Mesendoderm (in vitro differentiated cells): ENCODE measurements around the gene GCN1.

Source experiments
- DNase-seq: peaks from one replicate; pipeline ENCODE4 v3.0.0; 2013
- H2AK5ac ChIP-seq: 2 replicates; pipeline ENCODE4 v1.6.1; 2013; ENCODE audit warnings: low read length, inconsistent platforms
- H2BK120ac ChIP-seq: 2 replicates; pipeline ENCODE4 v1.6.1; 2013; ENCODE audit warnings: low read depth, mild to moderate bottlenecking, low read length, moderate library complexity, mixed read lengths
- H2BK15ac ChIP-seq: replicated peaks from 2 replicates; pipeline ENCODE4 v1.6.1; 2013; ENCODE audit warnings: low read depth, mild to moderate bottlenecking, moderate library complexity
- H2BK5ac ChIP-seq: 2 replicates; pipeline ENCODE4 v1.6.1; 2013; ENCODE audit warnings: low read length, inconsistent platforms
- H3K18ac ChIP-seq: 2 replicates; pipeline ENCODE4 v1.6.1; 2013; ENCODE audit warnings: mild to moderate bottlenecking, low read length, mixed read lengths
- H3K23ac ChIP-seq: one replicate; pipeline ENCODE4 v1.6.1; 2013; ENCODE audit warnings: low read length
- H3K27ac ChIP-seq: 2 replicates; pipeline ENCODE4 v1.5.1; 2013; ENCODE audit warnings: low read depth, mild to moderate bottlenecking, inconsistent platforms, low read length, moderate library complexity
- H3K27me3 ChIP-seq: 2 replicates; pipeline ENCODE4 v1.6.1; 2013; ENCODE audit warnings: low read length, control low read depth, mild to moderate bottlenecking, inconsistent platforms; ENCODE audit not compliant: insufficient read depth, poor library complexity
- H3K36me3 ChIP-seq: 2 replicates; pipeline ENCODE4 v1.6.1; 2013; ENCODE audit warnings: low read length, inconsistent platforms; ENCODE audit not compliant: control insufficient read depth, insufficient read depth
- H3K4ac ChIP-seq: one replicate; pipeline ENCODE4 v1.6.1; 2013; ENCODE audit warnings: low read depth, mild to moderate bottlenecking, low read length, moderate library complexity
- H3K4me1 ChIP-seq: 2 replicates; pipeline ENCODE4 v1.6.1; 2013; ENCODE audit warnings: low read depth, low read length, inconsistent platforms; ENCODE audit not compliant: control insufficient read depth
- H3K4me2 ChIP-seq: 2 replicates; pipeline ENCODE4 v1.6.1; 2013; ENCODE audit warnings: low read length
- H3K4me3 ChIP-seq: 2 replicates; pipeline ENCODE4 v1.5.1; 2013; ENCODE audit warnings: mild to moderate bottlenecking, low read length
- H3K56ac ChIP-seq: one replicate; pipeline ENCODE4 v1.6.1; 2013; ENCODE audit warnings: low read length
- H3K79me1 ChIP-seq: 2 replicates; pipeline ENCODE4 v1.6.1; 2013; ENCODE audit warnings: low read length, inconsistent platforms
- H3K79me2 ChIP-seq: 2 replicates; pipeline ENCODE4 v1.6.1; 2013; ENCODE audit warnings: mild to moderate bottlenecking, low read length; ENCODE audit not compliant: control insufficient read depth, insufficient read depth
- H3K9ac ChIP-seq: 2 replicates; pipeline ENCODE4 v1.6.1; 2013; ENCODE audit warnings: low read length, inconsistent platforms
- H4K5ac ChIP-seq: one replicate; pipeline ENCODE4 v1.6.1; 2013; ENCODE audit warnings: low read length
- H4K8ac ChIP-seq: one replicate; pipeline ENCODE4 v1.6.1; 2013; ENCODE audit warnings: low read depth, mild to moderate bottlenecking, control low read depth, low read length, moderate library complexity
- WGBS: extraction: QIAGEN DNeasy Blood & Tissue Kit; methylation state at CpG from one replicate; pipeline ENCODE4 v1.1.7; 2013; ENCODE audit warnings: low lambda C conversion rate, missing lambda C conversion rate; ENCODE audit not compliant: insufficient coverage; ENCODE audit errors: extremely low coverage; 5-methylcytosine and 5-hydroxymethylcytosine counted together

Gene GCN1

GRCh38 chr12:120221576-120221900 lies 27.0 kb upstream of the GCN1 start:
- no peak overlapping the region for H3K18ac ChIP-seq
- H4K8ac ChIP-seq = no peak overlapping the region
- no peak for DNase-seq
- no peak overlapping the region for H3K4me2 ChIP-seq
- H3K9ac ChIP-seq = no peak overlapping the region
- H2BK120ac ChIP-seq = no peak overlapping the region
- H3K79me2 ChIP-seq = peaks cover 19% of the 10 kb centered on the region
- no peak overlapping the region for H3K56ac ChIP-seq
- no peak overlapping the region for H2BK5ac ChIP-seq
- WGBS = no CpG with 5 or more reads among the region's 13 CpGs
- no peak overlapping the region for H2AK5ac ChIP-seq
- H3K4me1 ChIP-seq = peaks cover 11% of the 10 kb centered on the region
- H3K4ac ChIP-seq = no peak overlapping the region
- no peak overlapping the region for H3K27ac ChIP-seq
- no peak overlapping the region for H4K5ac ChIP-seq
- no peak overlapping the region for H2BK15ac ChIP-seq
- peaks cover 20% of the 10 kb centered on the region for H3K79me1 ChIP-seq
- no peaks in the 10 kb centered on the region for H3K27me3 ChIP-seq
- H3K36me3 ChIP-seq = peaks cover 26% of the 10 kb centered on the region
- no peak overlapping the region for H3K4me3 ChIP-seq
- no peak overlapping the region for H3K23ac ChIP-seq

- H3K4me3 ChIP-seq = no peak overlapping the region
- H4K5ac ChIP-seq = no peak overlapping the region
- no peaks in the 10 kb centered on the region for H3K27me3 ChIP-seq
- no peak overlapping the region for H3K23ac ChIP-seq
- no peak overlapping the region for H3K4me2 ChIP-seq
- H3K18ac ChIP-seq = no peak overlapping the region
- no peak overlapping the region for H2BK15ac ChIP-seq
- DNase-seq = no peak
- peaks cover 9% of the 10 kb centered on the region for H3K4me1 ChIP-seq
- H3K4ac ChIP-seq = no peak overlapping the region
- WGBS = no CpG with 5 or more reads among the region's 10 CpGs
- no peak overlapping the region for H3K27ac ChIP-seq
- no peak overlapping the region for H3K56ac ChIP-seq
- peaks cover 13% of the 10 kb centered on the region for H3K79me2 ChIP-seq
- H2BK120ac ChIP-seq = no peak overlapping the region
- H4K8ac ChIP-seq = no peak overlapping the region
- H3K9ac ChIP-seq = no peak overlapping the region
- no peak overlapping the region for H2AK5ac ChIP-seq
- no peak overlapping the region for H2BK5ac ChIP-seq
- H3K79me1 ChIP-seq = peaks cover 16% of the 10 kb centered on the region
- H3K36me3 ChIP-seq = peaks cover 24% of the 10 kb centered on the region
Observed at GRCh38 chr12:120220838-120221575, 26.5 kb upstream of the GCN1 start.

GRCh38 chr12:120218680-120219606 lies 24.4 kb upstream of the GCN1 start:
- no peak overlapping the region for H2BK120ac ChIP-seq
- no peak overlapping the region for H3K4me3 ChIP-seq
- no peak for DNase-seq
- H3K79me2 ChIP-seq = no peaks in the 10 kb centered on the region
- H3K18ac ChIP-seq = no peak overlapping the region
- no CpG with 5 or more reads among the region's 19 CpGs for WGBS
- H3K56ac ChIP-seq = no peak overlapping the region
- no peak overlapping the region for H3K4me2 ChIP-seq
- no peak overlapping the region for H4K8ac ChIP-seq
- H3K36me3 ChIP-seq = peaks cover 25% of the 10 kb centered on the region
- H3K27ac ChIP-seq = no peak overlapping the region
- no peak overlapping the region for H2AK5ac ChIP-seq
- no peaks in the 10 kb centered on the region for H3K4me1 ChIP-seq
- no peak overlapping the region for H2BK15ac ChIP-seq
- H3K79me1 ChIP-seq = peaks cover 5% of the 10 kb centered on the region
- H3K9ac ChIP-seq = no peak overlapping the region
- H3K23ac ChIP-seq = no peak overlapping the region
- no peak overlapping the region for H4K5ac ChIP-seq
- no peak overlapping the region for H3K4ac ChIP-seq
- H2BK5ac ChIP-seq = no peak overlapping the region
- no peaks in the 10 kb centered on the region for H3K27me3 ChIP-seq

GRCh38 chr12:120216742-120217605 lies 22.5 kb upstream of the GCN1 start:
- H3K79me2 ChIP-seq = no peaks in the 10 kb centered on the region
- no peak overlapping the region for H3K4me2 ChIP-seq
- H3K56ac ChIP-seq = no peak overlapping the region
- H3K36me3 ChIP-seq = peaks cover 25% of the 10 kb centered on the region
- no peak overlapping the region for H2BK15ac ChIP-seq
- H3K4ac ChIP-seq = no peak overlapping the region
- no peak overlapping the region for H2BK120ac ChIP-seq
- no peak overlapping the region for H4K5ac ChIP-seq
- H3K27ac ChIP-seq = no peak overlapping the region
- no peak overlapping the region for H3K23ac ChIP-seq
- no peaks in the 10 kb centered on the region for H3K27me3 ChIP-seq
- peak; percentile 33 for DNase-seq
- H3K9ac ChIP-seq = no peak overlapping the region
- H2BK5ac ChIP-seq = no peak overlapping the region
- H3K18ac ChIP-seq = no peak overlapping the region
- H3K79me1 ChIP-seq = peaks cover 4% of the 10 kb centered on the region
- H3K4me3 ChIP-seq = no peak overlapping the region
- no CpG with 5 or more reads among the region's 32 CpGs for WGBS
- no peak overlapping the region for H2AK5ac ChIP-seq
- no peak overlapping the region for H4K8ac ChIP-seq
- no peaks in the 10 kb centered on the region for H3K4me1 ChIP-seq

GRCh38 chr12:120215766-120216735 lies 21.5 kb upstream of the GCN1 start:
- Histone ChIP-seq H3K9ac (no peak overlapping the region), H3K4ac (no peak overlapping the region), H3K4me3 (no peak overlapping the region), H3K56ac (peak overlapping the region; percentile 7), H3K79me2 (no peaks in the 10 kb centered on the region), H2BK5ac (no peak overlapping the region), H2BK15ac (no peak overlapping the region), H3K79me1 (peaks cover 4% of the 10 kb centered on the region), H2BK120ac (no peak overlapping the region), H3K27ac (no peak overlapping the region), H2AK5ac (no peak overlapping the region), H3K18ac (no peak overlapping the region), H4K5ac (no peak overlapping the region), H3K4me2 (no peak overlapping the region), H4K8ac (no peak overlapping the region), H3K27me3 (no peaks in the 10 kb centered on the region), H3K4me1 (no peaks in the 10 kb centered on the region), H3K36me3 (peaks cover 20% of the 10 kb centered on the region), H3K23ac (no peak overlapping the region)
- WGBS = no CpG with 5 or more reads among the region's 23 CpGs
- DNase-seq = no peak
